Ishikawa (cell line): ENCODE measurements around the gene TENM3.

ENCODE experiments used
- RAD21 ChIP-seq: IDR thresholded peaks from 2 replicates; pipeline ENCODE4 v1.6.1; 2012; ENCODE audit warnings: low read depth
- YY1 ChIP-seq: IDR thresholded peaks from 2 replicates; pipeline ENCODE4 v1.6.1; 2012; ENCODE audit warnings: low read depth
- TF ChIP-seq, protein P1 (sequence below): IDR thresholded peaks from 2 replicates; pipeline ENCODE4 v1.6.1; 2012; ENCODE audit warnings: low read depth, mild to moderate bottlenecking
- TF ChIP-seq, protein P2 (sequence below): IDR thresholded peaks from 2 replicates; pipeline ENCODE4 v1.6.1; 2012

DNA sequence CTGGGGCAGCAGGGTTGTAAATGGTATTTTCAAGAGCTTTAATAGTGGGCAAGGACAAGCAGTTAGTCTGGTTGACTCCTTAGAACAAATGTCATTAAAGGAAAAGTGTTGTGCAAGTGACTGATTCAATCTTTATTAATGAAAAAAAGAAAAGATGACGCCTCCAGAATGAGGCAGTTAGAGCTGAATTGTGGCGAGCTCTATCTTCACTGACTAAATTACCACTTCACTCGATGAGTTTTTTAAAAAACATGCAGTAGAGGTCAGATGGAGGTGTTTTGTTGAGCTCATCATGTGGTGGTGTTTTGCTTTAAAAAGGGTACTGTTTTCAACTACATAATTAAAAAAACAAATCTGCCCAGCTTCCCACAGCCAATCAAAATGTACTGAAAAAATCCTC, 28.1 kb upstream of the TENM3 start:
- TF ChIP-seq RAD21 (no peak), YY1 (no peak)
- TF ChIP-seq, protein P1, sequence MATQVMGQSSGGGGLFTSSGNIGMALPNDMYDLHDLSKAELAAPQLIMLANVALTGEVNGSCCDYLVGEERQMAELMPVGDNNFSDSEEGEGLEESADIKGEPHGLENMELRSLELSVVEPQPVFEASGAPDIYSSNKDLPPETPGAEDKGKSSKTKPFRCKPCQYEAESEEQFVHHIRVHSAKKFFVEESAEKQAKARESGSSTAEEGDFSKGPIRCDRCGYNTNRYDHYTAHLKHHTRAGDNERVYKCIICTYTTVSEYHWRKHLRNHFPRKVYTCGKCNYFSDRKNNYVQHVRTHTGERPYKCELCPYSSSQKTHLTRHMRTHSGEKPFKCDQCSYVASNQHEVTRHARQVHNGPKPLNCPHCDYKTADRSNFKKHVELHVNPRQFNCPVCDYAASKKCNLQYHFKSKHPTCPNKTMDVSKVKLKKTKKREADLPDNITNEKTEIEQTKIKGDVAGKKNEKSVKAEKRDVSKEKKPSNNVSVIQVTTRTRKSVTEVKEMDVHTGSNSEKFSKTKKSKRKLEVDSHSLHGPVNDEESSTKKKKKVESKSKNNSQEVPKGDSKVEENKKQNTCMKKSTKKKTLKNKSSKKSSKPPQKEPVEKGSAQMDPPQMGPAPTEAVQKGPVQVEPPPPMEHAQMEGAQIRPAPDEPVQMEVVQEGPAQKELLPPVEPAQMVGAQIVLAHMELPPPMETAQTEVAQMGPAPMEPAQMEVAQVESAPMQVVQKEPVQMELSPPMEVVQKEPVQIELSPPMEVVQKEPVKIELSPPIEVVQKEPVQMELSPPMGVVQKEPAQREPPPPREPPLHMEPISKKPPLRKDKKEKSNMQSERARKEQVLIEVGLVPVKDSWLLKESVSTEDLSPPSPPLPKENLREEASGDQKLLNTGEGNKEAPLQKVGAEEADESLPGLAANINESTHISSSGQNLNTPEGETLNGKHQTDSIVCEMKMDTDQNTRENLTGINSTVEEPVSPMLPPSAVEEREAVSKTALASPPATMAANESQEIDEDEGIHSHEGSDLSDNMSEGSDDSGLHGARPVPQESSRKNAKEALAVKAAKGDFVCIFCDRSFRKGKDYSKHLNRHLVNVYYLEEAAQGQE, result no peak
- TF ChIP-seq, protein P2, sequence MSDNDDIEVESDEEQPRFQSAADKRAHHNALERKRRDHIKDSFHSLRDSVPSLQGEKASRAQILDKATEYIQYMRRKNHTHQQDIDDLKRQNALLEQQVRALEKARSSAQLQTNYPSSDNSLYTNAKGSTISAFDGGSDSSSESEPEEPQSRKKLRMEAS, result no peak
